ENCODE measurements around the gene KIF14.

Gene KIF14, protein sequence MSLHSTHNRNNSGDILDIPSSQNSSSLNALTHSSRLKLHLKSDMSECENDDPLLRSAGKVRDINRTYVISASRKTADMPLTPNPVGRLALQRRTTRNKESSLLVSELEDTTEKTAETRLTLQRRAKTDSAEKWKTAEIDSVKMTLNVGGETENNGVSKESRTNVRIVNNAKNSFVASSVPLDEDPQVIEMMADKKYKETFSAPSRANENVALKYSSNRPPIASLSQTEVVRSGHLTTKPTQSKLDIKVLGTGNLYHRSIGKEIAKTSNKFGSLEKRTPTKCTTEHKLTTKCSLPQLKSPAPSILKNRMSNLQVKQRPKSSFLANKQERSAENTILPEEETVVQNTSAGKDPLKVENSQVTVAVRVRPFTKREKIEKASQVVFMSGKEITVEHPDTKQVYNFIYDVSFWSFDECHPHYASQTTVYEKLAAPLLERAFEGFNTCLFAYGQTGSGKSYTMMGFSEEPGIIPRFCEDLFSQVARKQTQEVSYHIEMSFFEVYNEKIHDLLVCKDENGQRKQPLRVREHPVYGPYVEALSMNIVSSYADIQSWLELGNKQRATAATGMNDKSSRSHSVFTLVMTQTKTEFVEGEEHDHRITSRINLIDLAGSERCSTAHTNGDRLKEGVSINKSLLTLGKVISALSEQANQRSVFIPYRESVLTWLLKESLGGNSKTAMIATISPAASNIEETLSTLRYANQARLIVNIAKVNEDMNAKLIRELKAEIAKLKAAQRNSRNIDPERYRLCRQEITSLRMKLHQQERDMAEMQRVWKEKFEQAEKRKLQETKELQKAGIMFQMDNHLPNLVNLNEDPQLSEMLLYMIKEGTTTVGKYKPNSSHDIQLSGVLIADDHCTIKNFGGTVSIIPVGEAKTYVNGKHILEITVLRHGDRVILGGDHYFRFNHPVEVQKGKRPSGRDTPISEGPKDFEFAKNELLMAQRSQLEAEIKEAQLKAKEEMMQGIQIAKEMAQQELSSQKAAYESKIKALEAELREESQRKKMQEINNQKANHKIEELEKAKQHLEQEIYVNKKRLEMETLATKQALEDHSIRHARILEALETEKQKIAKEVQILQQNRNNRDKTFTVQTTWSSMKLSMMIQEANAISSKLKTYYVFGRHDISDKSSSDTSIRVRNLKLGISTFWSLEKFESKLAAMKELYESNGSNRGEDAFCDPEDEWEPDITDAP (N-terminal part only)

DNA sequence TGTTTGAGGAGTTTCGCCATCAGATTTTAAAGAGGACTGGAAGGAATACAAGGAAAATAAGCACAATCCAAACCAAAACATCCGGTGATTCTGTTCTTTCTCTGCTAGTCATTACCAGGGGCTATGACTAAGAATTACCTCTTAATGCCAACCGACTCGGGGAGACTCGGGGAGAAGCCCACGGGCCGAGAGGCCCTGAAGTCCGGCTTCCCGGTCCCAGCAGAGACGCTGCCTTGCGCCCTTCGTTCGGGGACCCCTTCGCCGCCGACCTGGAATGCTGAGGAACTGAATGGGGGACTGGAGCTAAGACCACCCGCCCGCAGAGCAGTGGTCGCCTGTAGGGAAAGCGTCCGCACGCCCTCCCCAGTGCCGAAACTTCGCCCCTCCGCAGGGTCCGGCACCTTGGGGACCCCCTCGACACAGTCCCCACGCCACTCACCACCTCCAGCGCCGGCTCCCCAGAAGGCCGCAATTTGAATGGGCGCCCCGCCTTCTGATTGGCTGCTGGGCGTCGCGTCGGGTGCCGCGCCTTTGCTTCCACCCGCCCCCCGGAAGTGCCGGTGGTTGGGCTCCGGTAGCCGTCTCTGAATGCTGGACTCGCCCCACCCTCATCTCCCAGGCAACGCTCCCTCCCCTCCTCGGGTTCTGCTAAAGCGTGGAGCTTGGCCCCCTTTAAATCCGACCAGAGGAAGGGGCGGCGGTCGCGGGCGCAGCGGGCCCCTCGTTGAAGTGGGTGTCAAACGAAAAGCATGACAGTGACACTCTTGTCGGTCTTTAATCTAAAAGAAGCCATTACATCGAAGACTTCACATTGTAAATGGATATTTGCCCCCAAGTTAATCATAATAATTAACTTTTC lies at the start of gene KIF14:
KIF14 (minus strand) TSS at position 479 of the 859 bp plus-strand sequence. CDS start 2,028 bp downstream, outside the sequence.
- DNase-seq, result peak; percentile 86

DNA sequence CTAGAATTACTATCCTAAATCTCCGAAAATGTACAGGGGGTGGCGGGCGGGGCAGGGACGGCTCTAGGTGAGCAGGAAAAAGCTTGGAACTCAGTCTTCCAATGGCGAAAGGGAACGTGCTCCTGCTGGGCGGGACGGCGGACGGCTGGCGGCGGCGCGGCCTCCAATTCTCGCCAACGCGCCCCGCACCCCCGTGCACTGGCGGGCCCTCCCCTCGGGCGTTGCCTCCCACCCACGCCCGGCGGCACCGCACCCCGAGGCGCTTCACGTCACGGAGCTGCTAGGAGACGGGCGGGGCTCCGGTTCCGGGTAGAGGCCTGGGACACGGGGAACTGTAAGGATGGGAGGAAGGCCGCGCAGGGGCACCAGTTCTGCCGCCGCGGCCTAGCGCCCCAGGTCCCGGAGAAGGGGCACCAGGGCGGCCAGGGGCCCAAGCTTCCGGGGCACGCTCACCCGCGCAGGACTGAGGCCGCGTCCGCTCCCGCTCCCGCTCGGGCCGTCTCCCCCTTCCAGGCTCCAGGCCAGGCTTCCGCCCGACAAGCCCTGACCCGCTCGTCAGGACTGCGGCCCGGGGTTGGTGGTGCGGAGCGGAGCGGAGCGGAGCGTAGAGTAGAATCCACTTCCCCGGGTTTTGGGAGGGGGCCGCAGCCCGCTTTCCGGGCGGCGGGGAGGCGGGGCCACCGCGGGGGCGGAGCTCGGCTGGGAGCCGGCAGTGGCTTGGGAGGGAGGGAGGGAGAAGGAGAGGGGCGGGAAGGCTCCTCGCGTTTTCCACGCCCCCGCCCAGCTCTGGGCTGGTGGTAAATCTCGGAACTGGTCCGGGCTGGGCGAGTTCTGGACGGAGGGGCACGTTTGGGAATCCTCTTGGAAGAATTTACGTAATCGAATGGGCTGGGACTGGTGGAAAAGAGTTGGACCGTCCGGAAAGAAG lies 49.0 kb upstream of the KIF14 start, which contains the start of gene DDX59:
DDX59 (minus strand) TSS at position 594 of the 928 bp plus-strand sequence. CDS start 3,167 bp downstream, outside the sequence.
- DNase-seq, result peak; percentile 90

DNA sequence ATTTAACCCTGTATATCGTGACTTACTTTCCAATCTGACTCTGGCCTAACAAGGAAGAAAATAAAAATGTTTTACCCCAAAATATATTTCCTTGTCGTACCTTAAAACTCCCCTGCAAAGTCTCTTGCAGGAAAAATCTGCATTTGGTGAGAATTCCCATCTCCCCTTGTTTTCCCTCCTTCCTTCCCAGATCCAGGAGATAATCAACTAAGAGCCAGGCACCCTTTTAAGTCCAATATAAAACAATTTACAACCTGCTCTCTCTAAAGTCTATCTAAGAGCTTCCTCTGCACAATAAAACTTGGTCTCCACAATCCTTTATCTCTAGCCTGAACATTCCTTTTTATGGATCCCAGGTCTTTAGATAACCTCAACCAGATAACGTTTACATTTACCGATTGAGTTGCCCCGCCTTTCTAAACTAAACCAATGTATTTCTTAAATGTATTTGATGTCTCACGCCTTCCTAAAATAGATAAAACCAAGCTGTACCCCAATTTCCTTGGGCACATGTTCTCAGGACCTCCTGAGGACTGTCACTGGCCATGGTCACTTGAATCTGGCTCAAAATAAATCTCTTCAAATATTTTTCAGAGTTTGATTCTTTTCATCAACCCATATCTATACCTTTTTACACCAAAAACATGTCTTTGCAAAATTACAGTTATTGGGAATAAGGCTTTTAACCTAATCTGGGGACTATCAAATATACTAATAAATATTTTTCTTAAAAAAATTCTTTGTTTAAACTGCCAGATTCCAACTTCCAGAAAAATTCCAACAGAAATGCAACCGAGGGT lies 48.2 kb upstream of the KIF14 start:
- DNase-seq, result no peak

DNA sequence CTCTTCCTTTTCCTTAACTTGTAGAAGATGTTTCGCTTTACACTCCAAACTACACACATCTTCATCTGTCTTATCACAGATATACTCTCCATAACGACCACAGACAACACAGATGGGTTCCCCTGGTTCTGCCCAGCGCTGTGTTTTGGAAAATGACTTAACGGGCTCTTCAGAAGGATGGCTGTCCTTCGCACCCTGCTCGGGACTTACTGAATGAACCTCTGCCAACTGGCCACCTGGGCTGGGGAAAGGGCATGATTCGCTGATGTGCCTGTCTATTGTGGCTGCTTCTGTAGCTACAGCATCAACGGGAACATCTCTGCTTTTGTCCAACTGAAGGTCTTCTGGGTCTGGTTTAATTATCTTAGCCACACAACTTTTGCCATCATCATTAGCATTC lies 45.8 kb upstream of the KIF14 start:
- DNase-seq, result no peak

DNA sequence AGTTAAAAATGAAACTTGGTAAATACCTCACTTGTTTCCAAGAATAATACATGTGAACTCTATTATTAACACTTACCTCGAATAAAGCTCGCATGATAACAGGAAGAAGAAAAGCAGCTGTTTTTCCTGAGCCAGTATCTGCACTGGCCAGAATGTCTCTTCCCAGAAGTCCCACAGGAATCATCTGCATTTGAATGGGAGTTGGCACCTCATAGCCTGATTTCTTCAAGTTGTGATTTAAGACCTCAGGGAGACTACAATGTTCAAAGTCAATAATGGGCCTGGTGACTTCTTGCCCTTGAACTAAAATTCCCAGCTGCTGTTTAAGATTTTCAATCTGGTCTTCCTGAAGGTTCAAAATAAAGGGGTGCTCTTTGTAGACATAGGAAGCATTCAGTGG lies 45.3 kb upstream of the KIF14 start:
- no peak for DNase-seq

DNA sequence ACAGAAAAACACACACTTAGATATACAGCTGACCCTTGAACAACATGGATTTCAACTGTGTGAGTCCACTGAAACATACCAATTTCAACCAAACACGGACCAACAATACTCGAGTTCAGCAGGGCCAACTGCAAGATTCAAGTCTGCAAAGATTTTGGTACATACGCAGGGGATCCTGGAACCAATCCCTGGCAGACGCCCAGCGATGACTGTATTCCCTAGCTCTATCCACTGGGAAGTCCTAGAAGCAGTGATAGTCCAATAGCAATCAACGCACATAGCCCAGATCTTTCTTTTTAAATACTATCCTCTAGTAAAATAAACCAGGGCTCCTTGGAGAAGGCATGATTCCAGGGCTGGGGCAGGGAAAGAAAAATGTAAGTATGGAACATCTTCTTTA lies 40.2 kb upstream of the KIF14 start:
- no peak for DNase-seq

DNA sequence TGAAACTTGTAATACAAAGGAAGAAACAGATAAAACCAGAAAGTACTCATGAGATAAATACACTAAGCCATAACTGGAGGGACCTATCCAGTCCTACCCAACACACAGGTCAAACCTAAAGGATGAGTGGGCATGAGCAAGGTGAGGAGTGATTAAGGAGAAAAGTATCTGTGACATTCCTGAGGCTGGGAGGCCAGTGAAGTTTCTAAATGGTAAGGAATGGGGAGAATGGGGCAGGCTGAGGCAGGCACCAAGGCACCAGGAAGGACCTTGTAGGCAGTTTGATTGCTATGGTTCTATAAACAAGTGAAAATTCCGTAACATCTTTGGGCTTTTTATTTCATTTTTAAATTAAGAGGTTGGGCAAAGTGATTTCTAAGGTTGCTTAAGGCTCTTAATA lies 38.7 kb upstream of the KIF14 start:
- no peak for DNase-seq

DNA sequence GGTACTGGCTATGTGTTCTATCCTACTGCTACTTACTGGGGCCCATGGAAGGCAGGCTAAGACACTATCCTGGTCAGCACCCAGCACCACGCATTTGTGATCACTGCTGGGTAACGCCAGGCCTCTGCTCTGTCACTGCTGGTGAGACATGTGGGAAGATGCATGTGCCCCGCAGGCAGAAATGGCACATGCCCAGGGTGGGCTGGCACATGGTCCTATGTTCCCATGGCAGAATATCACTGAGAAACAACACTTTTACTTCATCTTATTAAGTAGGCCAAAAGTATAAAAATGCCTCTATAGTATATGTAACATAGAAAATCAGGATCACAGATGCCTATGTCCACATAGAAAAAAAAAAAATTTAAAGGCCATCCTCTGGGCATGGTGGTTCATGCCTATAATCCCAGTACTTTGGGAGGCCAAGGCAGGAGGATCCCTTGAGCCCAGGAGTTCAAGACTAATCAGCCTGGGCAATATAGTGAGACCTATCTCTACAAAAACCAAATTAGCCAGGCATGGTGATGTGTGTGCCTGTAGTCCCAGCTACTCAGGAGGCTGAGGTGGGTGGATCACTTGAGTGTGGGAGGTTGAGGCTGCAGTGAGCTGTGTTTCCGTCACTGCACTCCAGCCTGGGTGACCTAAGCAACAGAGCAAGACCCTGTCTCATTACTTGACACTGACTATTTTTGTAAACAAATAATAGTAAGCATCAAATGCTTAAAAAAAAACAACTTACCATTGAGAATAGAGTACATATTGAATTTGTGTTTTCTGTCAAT lies 37.7 kb upstream of the KIF14 start:
- DNase-seq, result no peak

DNA sequence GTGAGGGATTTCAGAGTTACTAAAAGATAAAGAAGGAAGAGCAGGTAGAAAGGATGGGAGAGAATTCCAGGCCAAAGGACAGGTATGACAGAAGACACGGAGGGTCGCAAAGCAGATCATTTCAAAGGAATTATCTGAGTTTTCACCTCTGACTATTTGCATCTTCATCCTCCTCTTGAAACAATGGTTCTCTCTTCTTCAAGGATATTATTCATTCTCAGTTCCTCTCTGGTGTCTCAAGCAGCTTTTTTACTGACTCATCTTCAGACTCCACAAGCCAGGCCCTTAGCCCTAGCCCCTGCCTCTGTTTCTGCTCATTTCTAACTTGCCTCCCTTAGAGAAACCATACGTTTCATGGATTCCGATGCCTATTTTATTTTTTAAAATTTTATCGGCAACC lies 34.1 kb upstream of the KIF14 start:
- no peak for DNase-seq

DNA sequence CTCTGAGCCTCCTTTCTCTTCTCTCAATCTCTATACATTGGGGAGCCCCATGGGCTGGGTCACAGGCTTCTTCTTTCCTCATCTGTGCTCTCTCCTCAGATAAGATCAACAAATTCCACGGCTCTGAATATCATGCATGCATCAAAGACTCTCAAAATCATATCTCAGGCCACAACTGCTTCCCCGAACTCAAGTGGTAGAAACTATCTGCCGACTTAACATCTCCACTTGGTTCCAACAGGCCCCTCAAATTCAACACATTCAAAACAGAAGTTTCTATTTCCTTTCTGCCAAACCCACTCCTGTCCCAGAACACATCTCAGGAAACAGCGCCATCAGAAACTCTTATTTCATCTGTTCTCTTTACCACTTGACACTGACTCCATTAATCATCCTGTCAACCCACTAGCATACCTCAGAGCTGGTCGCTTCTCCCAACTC lies 32.5 kb upstream of the KIF14 start:
- DNase-seq, result peak; percentile 39

DNA sequence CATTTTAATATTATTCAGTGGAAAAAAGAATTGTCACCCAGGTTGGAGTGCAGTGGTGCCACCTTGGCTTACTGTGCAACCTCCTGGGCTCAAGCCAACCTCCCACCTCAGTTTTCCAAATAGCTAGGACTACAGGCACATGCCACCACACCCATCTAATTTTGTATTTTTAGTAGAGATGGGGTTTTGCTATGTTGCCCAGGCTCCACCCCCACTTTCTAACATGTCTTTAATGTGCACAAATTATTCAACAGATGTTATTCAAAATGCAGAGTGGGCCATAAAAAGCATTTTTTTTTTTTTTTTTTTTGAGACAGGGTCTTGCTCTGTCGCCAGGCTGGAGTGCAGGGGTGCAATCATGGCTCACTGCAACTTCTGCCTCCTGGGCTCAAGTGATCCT lies 31.8 kb upstream of the KIF14 start:
- DNase-seq, result no peak

DNA sequence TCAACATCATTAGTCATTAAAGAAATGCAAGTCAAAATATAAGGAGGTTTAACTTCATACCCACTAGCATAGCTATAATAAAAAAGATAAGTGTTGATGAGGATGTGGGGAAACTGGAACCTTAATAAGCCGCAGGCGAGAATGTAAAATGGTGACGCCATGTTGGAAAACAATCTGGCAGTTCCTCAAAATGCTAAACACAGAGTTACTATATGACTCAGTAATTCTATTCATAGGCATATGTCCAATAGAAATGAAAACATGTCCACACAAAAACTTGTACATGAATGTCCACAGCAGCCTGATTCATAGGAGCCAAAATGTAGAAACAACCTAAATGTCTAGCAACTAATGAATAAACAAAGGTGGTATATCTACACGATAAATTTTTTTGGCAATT lies 26.0 kb upstream of the KIF14 start:
- no peak for DNase-seq

DNA sequence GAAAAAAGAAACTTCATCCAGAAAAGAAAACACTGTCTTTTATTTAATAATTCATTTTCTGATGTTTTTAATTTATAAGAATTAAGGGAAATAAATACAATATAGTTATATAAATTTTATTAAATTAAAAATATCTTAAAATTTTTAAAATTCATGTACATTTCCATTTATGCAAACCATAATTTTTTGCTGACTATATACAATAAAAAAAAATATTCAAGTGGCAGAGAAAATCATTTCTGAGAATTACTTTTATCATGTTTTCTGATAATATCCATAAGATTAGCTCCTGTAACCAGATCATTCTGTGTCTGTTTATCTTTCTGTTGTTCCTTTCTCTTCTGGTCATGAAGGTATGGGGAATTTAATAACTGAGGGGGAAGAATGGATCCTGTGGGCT lies 23.5 kb upstream of the KIF14 start:
- no peak for DNase-seq

DNA sequence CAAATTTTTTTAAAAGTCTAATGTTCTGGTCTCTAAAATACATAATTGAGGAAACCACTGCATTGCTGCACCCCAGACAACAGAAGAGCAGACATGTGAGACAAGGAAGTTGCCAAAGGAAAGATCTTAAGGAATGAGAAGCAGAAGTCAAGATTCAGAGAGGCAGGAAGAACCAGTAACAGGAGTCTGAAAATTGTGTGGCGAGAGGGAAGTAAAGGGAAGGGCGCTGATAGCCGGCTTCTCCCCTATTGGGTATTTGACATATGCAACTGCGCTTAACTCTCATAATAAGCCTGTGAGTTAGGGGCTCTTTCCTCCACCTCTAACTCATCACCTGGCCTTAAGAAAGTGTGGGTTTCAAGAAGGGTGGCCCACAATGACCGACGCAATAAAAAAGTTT lies 21.9 kb upstream of the KIF14 start:
- DNase-seq, result no peak

DNA sequence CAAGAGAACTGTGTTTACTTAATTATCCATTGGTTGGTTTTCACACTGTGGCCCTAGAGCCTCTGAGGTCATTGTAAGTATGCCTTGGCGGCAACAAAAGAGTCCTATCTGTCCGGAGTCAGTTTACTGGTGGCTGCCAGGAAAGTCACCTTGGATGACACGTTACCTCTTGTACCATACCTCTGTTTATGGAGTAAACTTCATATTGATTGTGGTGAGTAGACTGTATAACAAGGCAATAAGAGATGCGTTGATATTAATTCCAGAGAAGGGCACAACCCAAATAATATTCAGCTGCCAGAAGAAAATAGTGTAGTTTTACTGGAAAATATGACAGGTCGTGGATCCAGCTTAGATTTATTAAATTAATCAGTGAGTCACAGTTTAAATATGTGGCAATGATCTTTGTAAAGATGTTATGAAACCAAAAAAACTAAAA lies 20.4 kb upstream of the KIF14 start:
- no peak for DNase-seq

DNA sequence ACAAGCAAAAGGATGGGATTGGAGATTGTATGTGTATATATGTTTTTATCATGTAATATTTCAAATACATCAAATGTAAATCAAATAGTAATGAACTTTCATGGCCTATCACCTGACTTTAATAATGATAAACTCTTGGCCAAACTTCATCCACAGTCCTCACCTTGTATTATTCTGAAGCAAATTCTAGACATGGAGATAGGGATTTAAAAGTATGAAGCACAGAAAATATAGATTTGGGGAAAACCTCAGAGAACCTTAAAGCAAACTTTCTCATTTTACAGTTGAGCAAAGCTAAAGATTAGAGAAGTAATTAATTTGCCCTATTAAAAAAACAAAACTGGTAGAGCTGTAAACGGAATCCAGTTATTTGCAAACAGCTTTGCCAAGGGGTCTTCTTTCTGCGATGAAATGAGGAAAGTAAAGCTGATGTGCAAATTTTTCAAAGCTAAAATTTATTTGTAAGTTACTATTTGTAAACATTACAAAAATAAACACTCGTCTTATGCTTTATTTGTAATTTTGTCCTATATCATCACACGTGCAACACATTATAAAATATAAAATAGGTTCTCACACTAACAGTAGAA lies 19.9 kb upstream of the KIF14 start:
- DNase-seq, result no peak

DNA sequence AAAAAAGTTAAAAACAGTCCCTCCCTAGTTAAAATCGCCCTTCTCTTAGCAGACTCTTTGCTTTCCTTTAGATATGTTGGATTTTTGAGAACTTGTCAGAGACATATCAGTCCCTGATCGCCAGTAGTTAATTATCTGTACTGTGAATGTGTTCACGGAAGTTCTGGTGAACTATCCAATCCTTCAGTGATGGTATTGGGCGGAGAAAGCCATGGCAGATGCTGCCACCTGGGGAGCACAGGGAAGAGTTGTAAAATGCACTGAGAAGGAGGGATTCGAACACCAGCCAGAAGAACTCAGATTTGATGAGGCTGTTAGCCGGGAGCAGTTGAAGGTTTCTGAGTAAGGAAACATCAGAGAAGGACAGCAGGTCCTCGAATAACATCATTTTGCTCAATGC lies 17.5 kb upstream of the KIF14 start:
- DNase-seq, result no peak

DNA sequence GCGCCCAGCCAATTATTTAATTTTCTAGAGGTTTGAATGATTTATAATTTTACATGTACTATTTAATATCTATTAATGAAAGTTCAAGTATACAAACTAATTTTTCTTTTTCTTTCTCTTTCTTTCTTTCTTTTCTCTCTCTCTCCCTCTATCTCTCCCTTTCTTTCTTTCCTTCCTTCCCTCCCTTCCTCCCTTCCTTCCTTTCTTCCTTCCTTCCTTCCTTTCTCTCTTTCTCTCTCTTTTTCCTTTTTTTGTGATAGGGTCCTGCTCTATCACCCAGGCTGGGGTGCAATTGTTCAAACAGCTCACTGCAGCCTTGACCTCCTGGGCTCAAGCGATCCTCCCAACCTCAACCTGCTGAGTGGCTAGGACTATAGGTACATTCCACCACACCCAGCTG lies 16.1 kb upstream of the KIF14 start:
- DNase-seq, result no peak
